ENCODE measurements around the gene SETD6. TPM values are rescaled to one million over a fixed set of nuclear protein-coding genes. Genes with fewer than 3 reads are reported as not detected.

Gene SETD6
- total RNA-seq, 1 donor from 2014 or later = 25.0 TPM

DNA sequence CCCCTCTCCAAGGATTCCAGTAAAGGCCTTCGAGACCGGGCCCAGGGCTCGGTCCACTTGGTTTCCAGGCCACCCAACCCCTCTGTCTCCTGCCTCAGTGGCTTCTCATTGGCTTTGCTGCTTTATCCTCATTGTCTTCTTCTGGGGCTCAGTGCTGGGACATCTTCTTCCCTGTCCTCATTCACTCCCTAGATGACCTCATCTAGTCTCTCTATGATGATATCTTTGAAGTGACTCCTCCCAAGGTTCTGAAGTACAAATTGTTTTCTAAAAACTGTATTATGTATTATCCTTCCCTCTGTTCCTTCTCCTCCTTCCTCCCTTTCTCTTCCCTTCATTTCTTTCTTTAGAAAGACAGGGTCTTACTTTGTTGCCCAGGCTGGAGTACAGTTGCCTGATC lies 42.5 kb upstream of the SETD6 start:
- Histone ChIP-seq H3F3A (ENCODE audit: low read depth) (no peaks in the 10 kb centered on the region), H3K9me3 (ENCODE audit: low read depth) (no peaks in the 10 kb centered on the region), H3K27me3 (no peaks in the 10 kb centered on the region), H3K79me2 (ENCODE audit: low read depth) (no peaks in the 10 kb centered on the region), H3K4me1 (no peaks in the 10 kb centered on the region), H3K9ac (no peak overlapping the region), H3K36me3 (no peaks in the 10 kb centered on the region), H3K4me2 (no peak overlapping the region), H3K4me3 (no peak overlapping the region), H4K20me1 (ENCODE audit: low read depth) (no peaks in the 10 kb centered on the region), H3K27ac (no peak overlapping the region), H2AFZ (replicated peaks) (no peak overlapping the region)
- H3K27ac Mint-ChIP-seq = peak overlapping the region; percentile 32
- no peak overlapping the region for H3K4me3 Mint-ChIP-seq
- TF ChIP-seq, protein P1, sequence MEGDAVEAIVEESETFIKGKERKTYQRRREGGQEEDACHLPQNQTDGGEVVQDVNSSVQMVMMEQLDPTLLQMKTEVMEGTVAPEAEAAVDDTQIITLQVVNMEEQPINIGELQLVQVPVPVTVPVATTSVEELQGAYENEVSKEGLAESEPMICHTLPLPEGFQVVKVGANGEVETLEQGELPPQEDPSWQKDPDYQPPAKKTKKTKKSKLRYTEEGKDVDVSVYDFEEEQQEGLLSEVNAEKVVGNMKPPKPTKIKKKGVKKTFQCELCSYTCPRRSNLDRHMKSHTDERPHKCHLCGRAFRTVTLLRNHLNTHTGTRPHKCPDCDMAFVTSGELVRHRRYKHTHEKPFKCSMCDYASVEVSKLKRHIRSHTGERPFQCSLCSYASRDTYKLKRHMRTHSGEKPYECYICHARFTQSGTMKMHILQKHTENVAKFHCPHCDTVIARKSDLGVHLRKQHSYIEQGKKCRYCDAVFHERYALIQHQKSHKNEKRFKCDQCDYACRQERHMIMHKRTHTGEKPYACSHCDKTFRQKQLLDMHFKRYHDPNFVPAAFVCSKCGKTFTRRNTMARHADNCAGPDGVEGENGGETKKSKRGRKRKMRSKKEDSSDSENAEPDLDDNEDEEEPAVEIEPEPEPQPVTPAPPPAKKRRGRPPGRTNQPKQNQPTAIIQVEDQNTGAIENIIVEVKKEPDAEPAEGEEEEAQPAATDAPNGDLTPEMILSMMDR (IDR thresholded peaks at IDR 0.05) = no peak
- TF ChIP-seq EZH2 (IDR thresholded peaks at IDR 0.05) = no peak
- H3K9me3 Mint-ChIP-seq = no peaks in the 10 kb centered on the region
- DNase-seq (ENCODE audit: low spot score) = no peak
- peaks cover 3% of the 10 kb centered on the region for H3K4me1 Mint-ChIP-seq
- H3K27me3 Mint-ChIP-seq (ENCODE audit: insufficient read depth, low read depth) = peaks cover 25% of the 10 kb centered on the region
- H3K36me3 Mint-ChIP-seq = no peaks in the 10 kb centered on the region

DNA sequence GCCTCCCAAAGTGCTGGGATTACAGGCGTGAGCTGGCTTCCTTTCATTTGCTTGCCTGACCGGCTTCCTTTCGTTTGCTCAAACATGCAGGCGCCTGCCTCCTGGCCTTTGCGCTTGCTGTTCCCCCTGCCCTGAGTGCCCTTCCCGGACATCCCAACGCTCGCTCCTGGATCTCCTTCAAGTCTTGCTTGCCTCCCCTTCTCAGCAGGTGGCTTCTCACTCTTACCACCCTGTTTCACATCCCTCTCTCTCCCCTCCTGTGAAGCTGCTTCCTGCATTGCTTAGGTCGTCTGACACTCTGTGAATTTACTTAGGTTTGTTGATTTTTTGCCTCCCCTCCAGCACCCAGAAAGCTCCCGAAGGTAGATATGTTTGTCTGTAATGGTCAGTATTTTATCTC lies 41.0 kb upstream of the SETD6 start:
- no peaks in the 10 kb centered on the region for H3K36me3 Mint-ChIP-seq
- Histone ChIP-seq H3F3A (ENCODE audit: low read depth) (no peaks in the 10 kb centered on the region), H3K27ac (no peak overlapping the region), H3K79me2 (ENCODE audit: low read depth) (no peaks in the 10 kb centered on the region), H3K9me3 (ENCODE audit: low read depth) (no peaks in the 10 kb centered on the region), H3K27me3 (no peaks in the 10 kb centered on the region), H3K4me2 (no peak overlapping the region), H3K36me3 (no peaks in the 10 kb centered on the region), H3K9ac (no peak overlapping the region), H2AFZ (replicated peaks) (no peak overlapping the region), H3K4me3 (no peak overlapping the region), H3K4me1 (no peaks in the 10 kb centered on the region), H4K20me1 (ENCODE audit: low read depth) (no peaks in the 10 kb centered on the region)
- H3K27ac Mint-ChIP-seq = no peak overlapping the region
- H3K9me3 Mint-ChIP-seq = no peaks in the 10 kb centered on the region
- TF ChIP-seq EZH2 (IDR thresholded peaks at IDR 0.05) (no peak), EZH2phosphoT487 (IDR thresholded peaks at IDR 0.05) (no peak)
- TF ChIP-seq, protein P1 (IDR thresholded peaks at IDR 0.05) = no peak
- no peak for DNase-seq (ENCODE audit: low spot score)
- H3K27me3 Mint-ChIP-seq (ENCODE audit: insufficient read depth, low read depth) = peaks cover 20% of the 10 kb centered on the region
- H3K4me3 Mint-ChIP-seq = no peak overlapping the region
- H3K4me1 Mint-ChIP-seq = peaks cover 3% of the 10 kb centered on the region

DNA sequence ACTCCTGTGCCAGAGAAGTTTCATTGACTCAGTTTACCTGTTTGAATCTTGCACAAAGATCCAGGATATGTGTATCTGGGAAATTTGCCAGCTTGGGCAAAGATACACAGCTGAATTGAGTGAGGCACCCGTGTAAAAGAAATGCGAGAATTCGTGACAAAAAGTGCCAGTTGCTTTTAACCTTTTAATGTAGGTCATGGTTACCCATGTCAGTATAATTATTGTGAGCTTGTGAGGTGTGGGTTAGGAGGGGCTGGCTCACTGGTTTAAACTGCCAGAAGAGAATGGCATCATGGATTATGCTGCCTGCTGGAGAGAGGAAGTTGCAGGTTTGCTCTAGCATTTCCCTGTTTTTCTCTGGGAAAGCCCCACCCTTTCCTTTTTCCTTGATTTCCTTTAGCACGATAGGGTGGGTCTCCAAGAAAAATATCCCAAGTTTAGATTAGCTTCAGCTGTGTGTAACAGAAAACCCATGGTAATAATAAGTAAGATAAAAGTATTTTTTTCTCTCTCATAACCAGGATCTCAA lies 40.2 kb upstream of the SETD6 start:
- H3K9me3 Mint-ChIP-seq = no peaks in the 10 kb centered on the region
- H3K4me1 Mint-ChIP-seq = peaks cover 3% of the 10 kb centered on the region
- Histone ChIP-seq H3K4me1 (no peaks in the 10 kb centered on the region), H2AFZ (replicated peaks) (no peak overlapping the region), H3K36me3 (no peaks in the 10 kb centered on the region), H3K27ac (no peak overlapping the region), H3K4me2 (no peak overlapping the region), H3K9ac (no peak overlapping the region), H3K79me2 (ENCODE audit: low read depth) (no peaks in the 10 kb centered on the region), H3K4me3 (no peak overlapping the region), H3K27me3 (no peaks in the 10 kb centered on the region), H3F3A (ENCODE audit: low read depth) (no peaks in the 10 kb centered on the region), H4K20me1 (ENCODE audit: low read depth) (no peaks in the 10 kb centered on the region), H3K9me3 (ENCODE audit: low read depth) (no peaks in the 10 kb centered on the region)
- no peak overlapping the region for H3K27ac Mint-ChIP-seq
- H3K36me3 Mint-ChIP-seq = no peaks in the 10 kb centered on the region
- no peak for DNase-seq (ENCODE audit: low spot score)
- TF ChIP-seq EZH2 (IDR thresholded peaks at IDR 0.05) (no peak), EZH2phosphoT487 (IDR thresholded peaks at IDR 0.05) (no peak)
- TF ChIP-seq, protein P1 (IDR thresholded peaks at IDR 0.05) = no peak
- peaks cover 20% of the 10 kb centered on the region for H3K27me3 Mint-ChIP-seq (ENCODE audit: insufficient read depth, low read depth)
- no peak overlapping the region for H3K4me3 Mint-ChIP-seq
